ENCODE measurements around the gene SLC34A2.
"Not testable (repeated sequence)": the region's sequence is repeated elsewhere in the genome, so short reads cannot be mapped to it uniquely, and the experiment has no call there.

Gene SLC34A2, protein sequence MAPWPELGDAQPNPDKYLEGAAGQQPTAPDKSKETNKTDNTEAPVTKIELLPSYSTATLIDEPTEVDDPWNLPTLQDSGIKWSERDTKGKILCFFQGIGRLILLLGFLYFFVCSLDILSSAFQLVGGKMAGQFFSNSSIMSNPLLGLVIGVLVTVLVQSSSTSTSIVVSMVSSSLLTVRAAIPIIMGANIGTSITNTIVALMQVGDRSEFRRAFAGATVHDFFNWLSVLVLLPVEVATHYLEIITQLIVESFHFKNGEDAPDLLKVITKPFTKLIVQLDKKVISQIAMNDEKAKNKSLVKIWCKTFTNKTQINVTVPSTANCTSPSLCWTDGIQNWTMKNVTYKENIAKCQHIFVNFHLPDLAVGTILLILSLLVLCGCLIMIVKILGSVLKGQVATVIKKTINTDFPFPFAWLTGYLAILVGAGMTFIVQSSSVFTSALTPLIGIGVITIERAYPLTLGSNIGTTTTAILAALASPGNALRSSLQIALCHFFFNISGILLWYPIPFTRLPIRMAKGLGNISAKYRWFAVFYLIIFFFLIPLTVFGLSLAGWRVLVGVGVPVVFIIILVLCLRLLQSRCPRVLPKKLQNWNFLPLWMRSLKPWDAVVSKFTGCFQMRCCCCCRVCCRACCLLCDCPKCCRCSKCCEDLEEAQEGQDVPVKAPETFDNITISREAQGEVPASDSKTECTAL

DNA sequence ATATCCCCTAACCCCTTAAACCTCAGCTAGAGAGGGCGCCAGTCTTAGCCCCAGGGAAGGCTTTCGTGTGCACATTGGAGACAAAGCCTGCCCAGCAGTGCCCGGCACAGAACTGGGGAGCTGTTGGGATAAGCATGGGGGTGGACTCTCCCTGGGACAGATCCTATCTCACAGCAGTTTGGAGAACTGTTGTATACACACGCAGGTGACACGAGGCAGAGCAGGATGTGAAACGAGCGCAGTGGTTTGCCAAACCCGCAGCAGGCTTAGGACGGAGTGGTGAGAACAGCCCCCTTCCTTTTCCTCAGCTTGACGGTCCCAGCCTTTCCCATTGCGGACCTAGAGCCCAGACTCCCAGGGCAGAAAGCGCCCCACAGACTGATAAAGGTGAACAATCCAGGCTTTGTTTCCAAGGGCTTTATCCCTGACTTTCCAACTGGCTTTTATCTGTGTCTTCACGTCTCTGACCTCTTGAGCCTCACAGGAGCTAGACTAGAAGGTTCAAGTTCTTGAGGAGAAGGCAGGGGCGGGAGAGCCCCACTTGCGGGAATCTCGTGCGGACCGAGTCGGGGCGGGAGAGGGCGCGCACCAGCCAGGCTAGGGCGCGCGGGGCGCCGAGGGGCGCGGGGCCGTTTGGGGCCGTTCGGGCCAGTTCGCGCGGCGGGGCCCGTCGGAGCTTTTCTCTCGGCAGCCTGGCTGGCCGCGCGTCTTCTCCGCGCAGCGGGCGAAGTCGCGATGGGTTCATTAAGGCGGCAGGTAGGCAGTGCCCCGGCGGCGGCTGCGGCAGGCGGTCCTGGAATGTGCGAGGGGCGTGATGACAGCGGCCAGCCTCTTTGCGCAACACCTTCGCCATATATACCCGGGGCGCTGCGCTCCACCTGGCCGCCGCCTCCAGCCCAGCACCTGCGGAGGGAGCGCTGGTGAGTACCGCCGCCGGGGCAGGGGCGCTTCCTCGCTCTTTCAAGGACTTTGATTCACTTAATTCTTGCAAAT, at the start of gene SLC34A2:
TSS of gene SLC34A2 (plus strand) at position 881 of the 993 bp plus-strand sequence. CDS start 6,650 bp downstream, outside the sequence.
- Histone ChIP-seq H3K9ac (ENCODE audit: low read depth, low read length, poor library complexity, severe bottlenecking) (no peak within 1 kb of the TSS), H3K36me3 (ENCODE audit: insufficient read depth, low read length) (no peaks in the 10 kb centered on the region), H3K79me2 (ENCODE audit: insufficient read depth, low read length) (no peaks in the 10 kb centered on the region), H4K20me1 (ENCODE audit: insufficient read depth, low read length, poor library complexity, severe bottlenecking) (no peaks in the 10 kb centered on the region), H3K4me1 (ENCODE audit: insufficient read depth, low read length, poor library complexity, severe bottlenecking) (no peaks in the 10 kb centered on the region), H3K4me2 (ENCODE audit: low read depth, low read length, poor library complexity, severe bottlenecking) (no peak within 1 kb of the TSS), H3F3A (ENCODE audit: low read depth) (no peaks in the 10 kb centered on the region), H3K9me3 (ENCODE audit: insufficient read depth, low read depth, low read length) (no peaks in the 10 kb centered on the region; the same call in 1 of the 2 replicates), H3K27me3 (ENCODE audit: insufficient read depth, low read length, poor library complexity, severe bottlenecking) (no peaks in the 10 kb centered on the region), H2AFZ (ENCODE audit: low read length) (no peak within 1 kb of the TSS), H3K9me2 (replicated peaks; ENCODE audit: low read depth, low read length) (no peaks in the 10 kb centered on the region), H3K4me3 (ENCODE audit: low read length, poor library complexity, severe bottlenecking) (no peak within 1 kb of the TSS)
- TF ChIP-seq CTCF (conservative IDR thresholded peaks at IDR 0.05; ENCODE audit: low read length): no peak
- no peak for TF ChIP-seq EZH2phosphoT487 (IDR thresholded peaks at IDR 0.05; ENCODE audit: borderline replicate concordance)

DNA sequence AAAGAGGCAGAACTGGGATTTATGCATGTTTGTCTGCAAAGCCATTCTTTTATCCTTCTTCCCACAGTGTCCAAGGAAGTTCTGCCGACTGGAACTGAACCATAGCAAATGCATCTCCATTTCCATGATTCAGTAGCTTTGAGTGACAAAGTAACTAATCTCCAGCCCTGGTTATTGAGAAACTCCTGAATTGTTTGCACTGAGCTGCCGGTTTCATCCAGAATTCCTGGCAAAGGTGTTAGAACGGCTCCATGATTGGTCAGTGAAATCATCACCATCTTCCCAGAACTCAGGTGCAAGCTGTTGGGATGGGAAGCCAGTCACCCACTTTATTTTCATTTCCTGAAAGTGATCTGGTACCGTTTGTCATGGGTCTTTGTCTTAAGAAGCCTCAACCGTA, 47.0 kb upstream of the SLC34A2 start:
- Histone ChIP-seq H3K9ac (ENCODE audit: low read depth, low read length, poor library complexity, severe bottlenecking) (no peak overlapping the region), H3K9me3 (ENCODE audit: insufficient read depth, low read depth, low read length) (peaks cover 2% of the 10 kb centered on the region; the same call in 1 of the 2 replicates), H2AFZ (ENCODE audit: low read length) (no peak overlapping the region), H3F3A (ENCODE audit: low read depth) (no peaks in the 10 kb centered on the region), H3K4me2 (ENCODE audit: low read depth, low read length, poor library complexity, severe bottlenecking) (no peak overlapping the region), H3K36me3 (ENCODE audit: insufficient read depth, low read length) (no peaks in the 10 kb centered on the region), H3K9me2 (replicated peaks; ENCODE audit: low read depth, low read length) (no peaks in the 10 kb centered on the region), H3K27me3 (ENCODE audit: insufficient read depth, low read length, poor library complexity, severe bottlenecking) (no peaks in the 10 kb centered on the region), H3K4me1 (ENCODE audit: insufficient read depth, low read length, poor library complexity, severe bottlenecking) (no peaks in the 10 kb centered on the region), H4K20me1 (ENCODE audit: insufficient read depth, low read length, poor library complexity, severe bottlenecking) (no peaks in the 10 kb centered on the region), H3K79me2 (ENCODE audit: insufficient read depth, low read length) (no peaks in the 10 kb centered on the region), H3K4me3 (ENCODE audit: low read length, poor library complexity, severe bottlenecking) (no peak overlapping the region)
- no peak for TF ChIP-seq CTCF (conservative IDR thresholded peaks at IDR 0.05; ENCODE audit: low read length)
- no peak for TF ChIP-seq EZH2phosphoT487 (IDR thresholded peaks at IDR 0.05; ENCODE audit: borderline replicate concordance)

- Histone ChIP-seq H2AFZ (ENCODE audit: low read length) (no peak overlapping the region), H3K4me3 (ENCODE audit: low read length, poor library complexity, severe bottlenecking) (no peak overlapping the region), H3K4me2 (ENCODE audit: low read depth, low read length, poor library complexity, severe bottlenecking) (no peak overlapping the region), H3K9ac (ENCODE audit: low read depth, low read length, poor library complexity, severe bottlenecking) (no peak overlapping the region), H3K79me2 (ENCODE audit: insufficient read depth, low read length) (no peaks in the 10 kb centered on the region), H3K4me1 (ENCODE audit: insufficient read depth, low read length, poor library complexity, severe bottlenecking) (no peaks in the 10 kb centered on the region), H3K36me3 (ENCODE audit: insufficient read depth, low read length) (no peaks in the 10 kb centered on the region), H4K20me1 (ENCODE audit: insufficient read depth, low read length, poor library complexity, severe bottlenecking) (no peaks in the 10 kb centered on the region), H3K9me2 (replicated peaks; ENCODE audit: low read depth, low read length) (no peaks in the 10 kb centered on the region), H3F3A (ENCODE audit: low read depth) (no peaks in the 10 kb centered on the region), H3K27me3 (ENCODE audit: insufficient read depth, low read length, poor library complexity, severe bottlenecking) (no peaks in the 10 kb centered on the region), H3K9me3 (ENCODE audit: insufficient read depth, low read depth, low read length) (peaks cover 2% of the 10 kb centered on the region; the same call in 1 of the 2 replicates)
- no peak for TF ChIP-seq EZH2phosphoT487 (IDR thresholded peaks at IDR 0.05; ENCODE audit: borderline replicate concordance)
- no peak for TF ChIP-seq CTCF (conservative IDR thresholded peaks at IDR 0.05; ENCODE audit: low read length)
These were observed 45.7 kb upstream of the SLC34A2 start for GRCh38 chr4:25609976-25610375.

DNA sequence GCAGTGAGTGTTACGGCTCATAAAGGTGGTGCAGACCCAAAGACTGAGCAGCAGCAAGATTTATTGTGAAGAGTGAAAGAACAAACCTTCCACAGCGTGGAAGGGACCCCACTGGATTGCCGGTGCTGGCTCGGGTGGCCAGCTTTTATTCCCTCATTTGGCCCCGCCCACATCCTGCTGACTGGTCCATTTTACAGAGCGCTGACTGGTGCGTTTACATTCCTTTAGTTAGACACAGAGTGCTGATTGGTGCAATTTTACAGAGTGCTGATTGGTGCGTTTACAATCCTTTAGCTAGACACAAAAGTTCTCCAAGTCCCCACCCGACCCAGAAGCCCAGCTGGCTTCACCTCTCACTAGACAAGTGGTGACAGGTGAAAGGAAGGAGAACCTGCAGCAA, 42.0 kb upstream of the SLC34A2 start:
- not testable (repeated sequence) for H3K27me3 ChIP-seq (ENCODE audit: insufficient read depth, low read length, poor library complexity, severe bottlenecking); H3K79me2 ChIP-seq (ENCODE audit: insufficient read depth, low read length); H3K4me2 ChIP-seq (ENCODE audit: low read depth, low read length, poor library complexity, severe bottlenecking); H2AFZ ChIP-seq (ENCODE audit: low read length); H3K9me3 ChIP-seq (ENCODE audit: insufficient read depth, low read depth, low read length); H3K9ac ChIP-seq (ENCODE audit: low read depth, low read length, poor library complexity, severe bottlenecking); H3K4me3 ChIP-seq (ENCODE audit: low read length, poor library complexity, severe bottlenecking); H3K4me1 ChIP-seq (ENCODE audit: insufficient read depth, low read length, poor library complexity, severe bottlenecking); H3K36me3 ChIP-seq (ENCODE audit: insufficient read depth, low read length); H3K9me2 ChIP-seq (replicated peaks; ENCODE audit: low read depth, low read length); H4K20me1 ChIP-seq (ENCODE audit: insufficient read depth, low read length, poor library complexity, severe bottlenecking); H3F3A ChIP-seq (ENCODE audit: low read depth)

Measured in Loucy (cell line).